Trophoblast cell (in vitro differentiated cells and primary cell): ENCODE measurements around the gene MAML3.

ENCODE experiments used
- DNase-seq, 2 donors: peaks; one replicate each; pipeline ENCODE4 v3.0.0-alpha.2; 2016
- H2AFZ ChIP-seq: 2 replicates; pipeline ENCODE4 v1.6.1; 2013; ENCODE audit warnings: low read length, moderate library complexity, mild to moderate bottlenecking; ENCODE audit not compliant: insufficient read depth, poor library complexity
- H2AK5ac ChIP-seq: 2 replicates; pipeline ENCODE4 v1.6.1; 2013; ENCODE audit warnings: mild to moderate bottlenecking, low read length
- H2BK120ac ChIP-seq: 2 replicates; pipeline ENCODE4 v1.6.1; 2013; ENCODE audit warnings: low read length, mild to moderate bottlenecking, moderate library complexity; ENCODE audit not compliant: insufficient read depth, poor library complexity
- H2BK12ac ChIP-seq: 2 replicates; pipeline ENCODE4 v1.6.1; 2013; ENCODE audit warnings: mild to moderate bottlenecking, low read length, moderate library complexity
- H2BK5ac ChIP-seq: 2 replicates; pipeline ENCODE4 v1.6.1; 2013; ENCODE audit warnings: low read length, low read depth, moderate library complexity, mild to moderate bottlenecking; ENCODE audit not compliant: poor library complexity
- H3K14ac ChIP-seq: 2 replicates; pipeline ENCODE4 v1.6.1; 2013; ENCODE audit warnings: mild to moderate bottlenecking, low read length
- H3K18ac ChIP-seq: 2 replicates; pipeline ENCODE4 v1.6.1; 2013; ENCODE audit warnings: mild to moderate bottlenecking, low read length
- H3K23ac ChIP-seq: 2 replicates; pipeline ENCODE4 v1.6.1; 2013; ENCODE audit warnings: low read length
- H3K27ac ChIP-seq: 2 replicates; pipeline ENCODE4 v1.5.1; 2013; ENCODE audit warnings: low read depth, mild to moderate bottlenecking, inconsistent platforms, low read length, moderate library complexity
- H3K27me3 ChIP-seq: 2 replicates; pipeline ENCODE4 v1.6.1; 2013; ENCODE audit warnings: inconsistent platforms, mild to moderate bottlenecking, low read length, moderate library complexity; ENCODE audit not compliant: insufficient read depth
- H3K36me3 ChIP-seq, 2 experiments: 1 replicate in 1 of 2; 2 replicates in 1 of 2; pipeline ENCODE4 v1.6.1; 2013; ENCODE audit warnings: low read length in 2 of 2, mild to moderate bottlenecking in 2 of 2, moderate library complexity in 1 of 2; ENCODE audit not compliant: insufficient read depth in 2 of 2, control insufficient read depth in 1 of 2
- H3K4ac ChIP-seq: 2 replicates; pipeline ENCODE4 v1.6.1; 2013; ENCODE audit warnings: low read depth, mild to moderate bottlenecking, low read length, moderate library complexity
- H3K4me1 ChIP-seq, 2 experiments: 1 replicate in 1 of 2; 2 replicates in 1 of 2; pipeline ENCODE4 v1.6.1; 2013; ENCODE audit warnings: low read length in 2 of 2, mild to moderate bottlenecking in 2 of 2, moderate library complexity in 1 of 2; ENCODE audit not compliant: insufficient read depth in 2 of 2, control insufficient read depth in 1 of 2
- H3K4me2 ChIP-seq: 2 replicates; pipeline ENCODE4 v1.6.1; 2013; ENCODE audit warnings: inconsistent platforms, mild to moderate bottlenecking, low read length, moderate library complexity
- H3K4me3 ChIP-seq: 2 replicates; pipeline ENCODE4 v1.5.1; 2013; ENCODE audit warnings: mild to moderate bottlenecking, low read depth, low read length, inconsistent platforms
- H3K79me1 ChIP-seq: one replicate; pipeline ENCODE4 v1.6.1; 2013; ENCODE audit warnings: low read length
- H3K79me2 ChIP-seq: 2 replicates; pipeline ENCODE4 v1.6.1; 2013; ENCODE audit warnings: low read length, mild to moderate bottlenecking; ENCODE audit not compliant: control insufficient read depth, insufficient read depth, poor library complexity
- H3K9ac ChIP-seq: 2 replicates; pipeline ENCODE4 v1.6.1; 2013; ENCODE audit warnings: mild to moderate bottlenecking, low read length
- H3K9me3 ChIP-seq: 2 replicates; pipeline ENCODE4 v1.6.1; 2013; ENCODE audit warnings: low read depth, mild to moderate bottlenecking, control low read depth, inconsistent platforms, low read length; ENCODE audit not compliant: insufficient read depth
- H4K12ac ChIP-seq: 2 replicates; pipeline ENCODE4 v1.6.1; 2013; ENCODE audit warnings: low read depth, mild to moderate bottlenecking, low read length, moderate library complexity
- H4K8ac ChIP-seq: 2 replicates; pipeline ENCODE4 v1.6.1; 2013; ENCODE audit warnings: low read depth, mild to moderate bottlenecking, low read length, moderate library complexity
- H4K91ac ChIP-seq: one replicate; pipeline ENCODE4 v1.6.1; 2013; ENCODE audit warnings: low read depth, mild to moderate bottlenecking, low read length, moderate library complexity
- WGBS: extraction: QIAGEN DNeasy Blood & Tissue Kit; methylation state at CpG from one replicate; pipeline ENCODE4 v1.1.7; 2013; ENCODE audit warnings: missing lambda C conversion rate; ENCODE audit not compliant: insufficient read length, insufficient coverage; ENCODE audit errors: extremely low coverage; 5-methylcytosine and 5-hydroxymethylcytosine counted together

The MAML3 gene

DNA sequence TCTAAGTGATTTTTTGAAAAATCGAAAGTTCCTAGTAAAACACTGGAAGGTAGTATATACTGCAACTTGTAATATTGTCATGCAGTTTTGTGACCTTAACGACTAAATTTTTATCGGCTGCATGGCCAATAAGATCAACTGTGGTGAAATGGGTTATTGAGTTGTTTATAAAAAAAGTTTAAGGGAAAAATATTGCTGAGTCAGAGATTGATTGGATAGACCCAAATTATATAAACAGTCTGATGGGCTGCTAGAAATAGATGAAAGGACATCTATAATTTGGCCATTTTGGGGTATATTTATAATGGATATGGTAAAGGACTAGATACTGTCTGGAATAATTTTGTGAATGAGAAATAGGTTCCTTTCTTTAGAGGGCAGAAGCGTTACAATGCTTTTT lies 432.2 kb downstream of the MAML3 start:
- Histone ChIP-seq H2AK5ac (no peak overlapping the region), H4K8ac (no peak overlapping the region), H3K4ac (no peak overlapping the region), H2BK12ac (no peak overlapping the region), H3K27ac (no peak overlapping the region), H4K12ac (no peak overlapping the region), H3K9ac (no peak overlapping the region), H3K36me3 (peaks cover 25 to 27% of the 10 kb centered on the region in 2 experiments), H2AFZ (no peak overlapping the region), H4K91ac (no peak overlapping the region), H3K9me3 (peaks cover 2% of the 10 kb centered on the region), H3K79me1 (peaks cover 4% of the 10 kb centered on the region), H2BK5ac (no peak overlapping the region), H3K79me2 (no peaks in the 10 kb centered on the region), H2BK120ac (no peak overlapping the region), H3K4me1 (peaks cover 3 to 8% of the 10 kb centered on the region in 2 experiments), H3K27me3 (no peaks in the 10 kb centered on the region), H3K4me3 (no peak overlapping the region), H3K23ac (no peak overlapping the region), H3K18ac (no peak overlapping the region), H3K14ac (no peak overlapping the region), H3K4me2 (no peak overlapping the region)
- no peak for DNase-seq
- no CpG with 5 or more reads among the region's 4 CpGs for WGBS

- H3K79me2 ChIP-seq = peaks cover 3% of the 10 kb centered on the region
- no CpG with 5 or more reads among the region's 6 CpGs for WGBS
- H3K4me3 ChIP-seq = no peak overlapping the region
- H3K9me3 ChIP-seq = peaks cover 2% of the 10 kb centered on the region
- no peak overlapping the region for H4K91ac ChIP-seq
- peak; percentile 33 to 76 for DNase-seq
- no peak overlapping the region for H3K4me2 ChIP-seq
- no peak overlapping the region for H4K8ac ChIP-seq
- no peaks in the 10 kb centered on the region for H3K27me3 ChIP-seq
- no peak overlapping the region for H2AFZ ChIP-seq
- no peak overlapping the region for H4K12ac ChIP-seq
- H2BK5ac ChIP-seq = no peak overlapping the region
- no peak overlapping the region for H3K18ac ChIP-seq
- H3K79me1 ChIP-seq = peaks cover 8% of the 10 kb centered on the region
- no peak overlapping the region for H2BK12ac ChIP-seq
- no peak overlapping the region for H2AK5ac ChIP-seq
- no peak overlapping the region for H3K27ac ChIP-seq
- peaks cover 25 to 27% of the 10 kb centered on the region in 2 experiments for H3K36me3 ChIP-seq
- H2BK120ac ChIP-seq = no peak overlapping the region
- no peak overlapping the region for H3K14ac ChIP-seq
- H3K23ac ChIP-seq = no peak overlapping the region
- H3K4me1 ChIP-seq = peaks cover 6 to 14% of the 10 kb centered on the region in 2 experiments
- no peak overlapping the region for H3K9ac ChIP-seq
- no peak overlapping the region for H3K4ac ChIP-seq
Measured at GRCh38 chr4:139720806-139721205, 433.2 kb downstream of the MAML3 start.

GRCh38 chr4:139719381-139720101 lies 434.4 kb downstream of the MAML3 start:
- peaks cover 18% of the 10 kb centered on the region for H3K79me1 ChIP-seq
- H3K4ac ChIP-seq = no peak overlapping the region
- H4K12ac ChIP-seq = no peak overlapping the region
- peaks cover 4% of the 10 kb centered on the region for H3K79me2 ChIP-seq
- H2AK5ac ChIP-seq = no peak overlapping the region
- H4K8ac ChIP-seq = no peak overlapping the region
- peaks cover 15 to 21% of the 10 kb centered on the region in 2 experiments for H3K4me1 ChIP-seq
- no peak overlapping the region for H2AFZ ChIP-seq
- H3K27ac ChIP-seq = no peak overlapping the region
- no peak overlapping the region for H2BK120ac ChIP-seq
- H2BK12ac ChIP-seq = no peak overlapping the region
- no peak overlapping the region for H3K23ac ChIP-seq
- no peak overlapping the region for H2BK5ac ChIP-seq
- peak overlapping the region; percentile 33 for H3K4me3 ChIP-seq
- peaks cover 22 to 25% of the 10 kb centered on the region in 2 experiments for H3K36me3 ChIP-seq
- peak overlapping the region; percentile 8 for H4K91ac ChIP-seq
- no CpG with 5 or more reads among the region's 16 CpGs for WGBS
- no peaks in the 10 kb centered on the region for H3K27me3 ChIP-seq
- peak in 1 of 2 donors; percentile 46 for DNase-seq
- H3K14ac ChIP-seq = no peak overlapping the region
- no peak overlapping the region for H3K18ac ChIP-seq
- no peak overlapping the region for H3K4me2 ChIP-seq
- H3K9me3 ChIP-seq = peaks cover 2% of the 10 kb centered on the region
- H3K9ac ChIP-seq = no peak overlapping the region

DNA sequence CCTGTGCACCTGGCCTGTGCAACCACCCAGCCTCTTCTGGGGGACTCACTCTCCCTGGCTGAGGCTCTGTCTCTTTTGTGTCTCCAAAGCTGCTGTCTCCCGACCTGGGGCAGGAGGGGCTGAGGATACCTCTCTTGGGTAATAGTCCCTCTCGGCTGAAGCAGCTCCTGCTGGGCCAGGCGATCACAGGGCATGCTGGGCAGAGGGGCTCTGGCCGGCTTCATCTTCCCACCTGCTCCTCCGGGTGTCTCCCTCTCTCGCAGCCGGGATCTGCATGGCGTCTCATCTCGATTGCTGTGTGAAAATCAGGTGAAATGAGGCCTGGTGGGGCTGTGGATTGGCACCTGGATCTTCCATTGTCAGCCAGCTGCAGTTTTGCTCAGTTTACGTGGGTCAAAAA lies 435.2 kb downstream of the MAML3 start:
- no peak for DNase-seq
- no peaks in the 10 kb centered on the region for H3K27me3 ChIP-seq
- WGBS = no CpG with 5 or more reads among the region's 10 CpGs

More for the DNA sequence above, 435.2 kb downstream of the MAML3 start:
- H2AK5ac ChIP-seq = no peak overlapping the region
- peaks cover 19% of the 10 kb centered on the region for H3K79me1 ChIP-seq
- peaks cover 4% of the 10 kb centered on the region for H3K79me2 ChIP-seq
- no peak overlapping the region for H3K14ac ChIP-seq
- no peak overlapping the region for H3K23ac ChIP-seq
- no peak overlapping the region for H3K4ac ChIP-seq
- H2BK12ac ChIP-seq = no peak overlapping the region
- no peak overlapping the region for H3K4me2 ChIP-seq
- H4K91ac ChIP-seq = peak overlapping the region; percentile 7
- H3K4me3 ChIP-seq = no peak overlapping the region
- peaks cover 22 to 25% of the 10 kb centered on the region in 2 experiments for H3K36me3 ChIP-seq
- H2AFZ ChIP-seq = no peak overlapping the region
- H2BK5ac ChIP-seq = no peak overlapping the region
- H4K8ac ChIP-seq = no peak overlapping the region
- no peak overlapping the region for H3K9ac ChIP-seq
- no peak overlapping the region for H3K18ac ChIP-seq
- peaks cover 17 to 23% of the 10 kb centered on the region in 2 experiments for H3K4me1 ChIP-seq
- no peak overlapping the region for H2BK120ac ChIP-seq
- H4K12ac ChIP-seq = no peak overlapping the region
- H3K9me3 ChIP-seq = peaks cover 2% of the 10 kb centered on the region
- H3K27ac ChIP-seq = no peak overlapping the region
